ENCODE measurements around the gene PARD6G. TPM values are rescaled to one million over a fixed set of nuclear protein-coding genes. Genes with fewer than 3 reads are reported as not detected.

The PARD6G gene
- total and polyA plus RNA-seq, 2 experiments from 2014 or later, result 8.0 to 8.7 TPM

DNA sequence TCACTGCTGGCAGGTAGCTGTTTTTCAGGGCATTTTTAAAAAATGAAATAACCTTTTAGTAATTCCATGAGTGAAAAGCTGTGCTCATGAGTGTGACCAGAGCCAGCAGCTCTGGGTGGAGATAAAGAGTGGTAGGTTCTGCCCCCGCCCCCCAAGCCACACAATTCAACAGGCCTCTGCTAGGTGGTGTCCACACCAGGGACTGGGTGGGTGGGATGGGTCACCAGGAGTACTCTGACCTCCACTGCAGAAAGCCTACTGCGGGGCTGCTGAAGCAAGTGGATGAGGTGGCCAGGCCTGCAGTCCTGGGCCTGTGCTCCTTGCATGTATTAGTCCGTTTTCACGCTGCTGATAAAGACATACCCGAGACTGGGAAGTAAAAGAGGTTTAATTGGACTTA lies 15.3 kb downstream of the PARD6G start:
- TF ChIP-seq, protein P1, sequence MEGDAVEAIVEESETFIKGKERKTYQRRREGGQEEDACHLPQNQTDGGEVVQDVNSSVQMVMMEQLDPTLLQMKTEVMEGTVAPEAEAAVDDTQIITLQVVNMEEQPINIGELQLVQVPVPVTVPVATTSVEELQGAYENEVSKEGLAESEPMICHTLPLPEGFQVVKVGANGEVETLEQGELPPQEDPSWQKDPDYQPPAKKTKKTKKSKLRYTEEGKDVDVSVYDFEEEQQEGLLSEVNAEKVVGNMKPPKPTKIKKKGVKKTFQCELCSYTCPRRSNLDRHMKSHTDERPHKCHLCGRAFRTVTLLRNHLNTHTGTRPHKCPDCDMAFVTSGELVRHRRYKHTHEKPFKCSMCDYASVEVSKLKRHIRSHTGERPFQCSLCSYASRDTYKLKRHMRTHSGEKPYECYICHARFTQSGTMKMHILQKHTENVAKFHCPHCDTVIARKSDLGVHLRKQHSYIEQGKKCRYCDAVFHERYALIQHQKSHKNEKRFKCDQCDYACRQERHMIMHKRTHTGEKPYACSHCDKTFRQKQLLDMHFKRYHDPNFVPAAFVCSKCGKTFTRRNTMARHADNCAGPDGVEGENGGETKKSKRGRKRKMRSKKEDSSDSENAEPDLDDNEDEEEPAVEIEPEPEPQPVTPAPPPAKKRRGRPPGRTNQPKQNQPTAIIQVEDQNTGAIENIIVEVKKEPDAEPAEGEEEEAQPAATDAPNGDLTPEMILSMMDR (IDR thresholded peaks at IDR 0.05; ENCODE audit: low read depth, low read length), result no peak
- Histone ChIP-seq H3K27ac (no peak overlapping the region), H3K36me3 (no peaks in the 10 kb centered on the region), H3K27me3 (no peaks in the 10 kb centered on the region), H3K4me3 (no peak overlapping the region), H3K9me3 (ENCODE audit: low read depth) (no peaks in the 10 kb centered on the region), H3K4me1 (ENCODE audit: low read depth) (no peaks in the 10 kb centered on the region)
- no peak for DNase-seq (ENCODE audit: low read depth in 1 of 2, low spot score in 1 of 2)

DNA sequence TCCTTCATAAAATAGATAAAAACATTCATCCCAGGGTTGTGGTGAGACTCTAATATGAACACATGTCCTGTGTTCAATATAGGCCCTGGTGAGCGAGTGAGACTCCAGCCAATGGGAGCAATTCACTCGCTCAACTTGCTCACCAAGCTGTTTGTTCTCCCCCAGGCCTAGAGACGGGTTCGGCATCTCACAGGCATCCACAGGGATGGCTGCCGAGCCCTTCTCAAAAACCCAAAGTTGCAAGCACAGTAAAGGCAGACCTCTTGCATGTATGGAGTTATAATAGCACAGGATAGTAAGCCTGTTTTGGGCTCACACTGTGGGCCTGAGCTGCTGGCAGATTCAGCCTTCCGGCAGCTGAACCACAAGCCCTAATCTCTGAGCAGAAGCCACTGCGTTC lies 15.7 kb downstream of the PARD6G start:
- no peak overlapping the region for H3K4me3 ChIP-seq
- no peak for DNase-seq (ENCODE audit: low read depth in 1 of 2, low spot score in 1 of 2)
- TF ChIP-seq, protein P1 (IDR thresholded peaks at IDR 0.05; ENCODE audit: low read depth, low read length), result no peak
- no peaks in the 10 kb centered on the region for H3K36me3 ChIP-seq
- no peak overlapping the region for H3K27ac ChIP-seq
- H3K27me3 ChIP-seq, result no peaks in the 10 kb centered on the region
- no peaks in the 10 kb centered on the region for H3K4me1 ChIP-seq (ENCODE audit: low read depth)
- H3K9me3 ChIP-seq (ENCODE audit: low read depth), result no peaks in the 10 kb centered on the region

DNA sequence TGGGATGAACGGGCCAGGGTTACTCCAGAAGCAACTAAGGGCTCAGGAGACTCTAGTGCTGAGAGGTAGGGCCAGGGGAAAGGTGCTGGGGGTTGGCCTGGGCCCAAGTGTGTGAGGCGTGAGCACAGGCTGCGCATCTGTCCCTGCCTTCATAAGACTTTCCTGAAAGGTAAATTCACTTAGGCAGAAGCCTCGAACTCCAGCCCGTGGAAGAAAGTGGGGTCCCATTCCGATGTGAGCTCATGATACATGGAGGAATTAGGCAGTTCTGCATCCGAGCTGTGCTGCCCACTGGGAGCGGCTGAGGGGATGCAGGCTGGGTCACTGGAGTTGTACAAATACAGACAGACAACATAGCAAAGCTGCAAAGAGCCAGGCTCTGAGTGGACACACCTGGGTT lies 16.2 kb downstream of the PARD6G start:
- H3K4me3 ChIP-seq, result no peak overlapping the region
- H3K27ac ChIP-seq, result no peak overlapping the region
- no peak for DNase-seq (ENCODE audit: low read depth in 1 of 2, low spot score in 1 of 2)
- H3K4me1 ChIP-seq (ENCODE audit: low read depth), result no peaks in the 10 kb centered on the region
- H3K36me3 ChIP-seq, result no peaks in the 10 kb centered on the region
- TF ChIP-seq, protein P1 (IDR thresholded peaks at IDR 0.05; ENCODE audit: low read depth, low read length), result no peak
- H3K9me3 ChIP-seq (ENCODE audit: low read depth), result no peaks in the 10 kb centered on the region
- no peaks in the 10 kb centered on the region for H3K27me3 ChIP-seq

DNA sequence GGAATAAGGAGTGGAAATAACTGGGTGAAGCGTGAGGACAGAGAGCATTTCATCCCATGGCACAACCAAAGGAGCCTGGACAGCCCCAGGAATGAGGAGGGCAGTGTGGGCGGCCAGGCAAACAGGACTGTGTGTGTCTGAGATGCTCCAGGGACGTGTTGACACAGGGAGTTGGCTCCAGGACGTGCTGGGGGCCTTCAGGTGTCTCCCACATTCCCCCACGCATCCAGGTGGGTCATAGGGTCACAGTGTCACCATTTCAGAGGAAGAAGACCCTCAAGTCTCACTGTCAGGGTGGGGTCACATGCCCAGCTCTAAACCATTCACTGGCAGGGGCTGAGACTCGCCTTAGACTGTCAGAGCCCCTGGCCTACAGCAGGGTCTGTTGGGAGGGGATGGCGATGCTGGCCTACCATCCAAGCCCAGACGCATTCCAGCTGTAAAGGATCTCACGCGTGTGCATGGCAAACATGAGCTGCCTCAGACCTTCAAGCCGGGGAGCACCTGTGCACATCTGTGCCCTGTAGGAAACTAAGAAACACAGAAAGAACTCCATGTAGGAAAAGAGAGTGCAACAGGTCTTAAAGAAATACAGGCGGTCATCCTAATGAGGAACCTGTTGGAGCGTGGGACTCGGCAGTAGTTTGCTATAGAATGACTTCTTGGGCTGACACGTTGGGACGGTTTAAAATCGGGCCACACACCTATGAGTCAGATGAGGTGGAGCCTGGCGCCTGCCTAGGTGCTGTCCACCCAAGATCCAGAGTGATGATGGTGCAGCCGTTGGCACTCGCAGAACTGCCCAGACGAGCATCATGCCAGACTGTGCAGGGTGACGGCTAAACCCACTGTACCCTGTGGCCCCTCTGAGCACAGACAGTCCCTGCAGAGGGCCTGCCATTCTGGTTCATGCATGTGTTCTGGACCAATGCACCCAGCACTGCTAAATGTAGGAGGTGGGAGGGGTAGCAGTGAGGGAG lies 17.3 kb downstream of the PARD6G start:
- Histone ChIP-seq H3K4me3 (no peak overlapping the region), H3K9me3 (ENCODE audit: low read depth) (no peaks in the 10 kb centered on the region), H3K4me1 (ENCODE audit: low read depth) (no peaks in the 10 kb centered on the region), H3K27ac (no peak overlapping the region), H3K27me3 (no peaks in the 10 kb centered on the region), H3K36me3 (no peaks in the 10 kb centered on the region)
- TF ChIP-seq, protein P1 (IDR thresholded peaks at IDR 0.05; ENCODE audit: low read depth, low read length), result no peak
- no peak for DNase-seq (ENCODE audit: low read depth in 1 of 2, low spot score in 1 of 2)

DNA sequence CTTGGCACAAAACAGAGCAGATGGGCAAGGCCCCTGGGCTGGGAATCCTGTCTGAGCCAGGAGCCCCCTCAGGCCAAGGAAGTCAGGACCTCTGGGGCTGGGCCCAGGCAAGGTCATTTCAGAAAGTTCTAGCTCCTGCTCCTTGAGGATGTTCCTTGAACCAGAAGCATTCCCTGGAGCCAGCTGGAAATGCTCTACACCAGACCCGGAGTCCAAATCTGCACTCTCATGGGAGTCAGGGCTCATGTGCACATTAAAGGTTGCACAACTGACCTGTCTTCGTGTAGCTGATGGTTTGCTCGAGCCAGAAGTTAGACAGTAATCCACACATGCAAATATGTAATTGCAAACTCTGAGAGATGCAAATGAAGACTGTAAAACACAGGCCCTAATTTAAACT lies 18.0 kb downstream of the PARD6G start:
- DNase-seq (ENCODE audit: low read depth in 1 of 2, low spot score in 1 of 2), result peak in 1 of 2 donors; percentile 37
- Histone ChIP-seq H3K4me1 (ENCODE audit: low read depth) (no peaks in the 10 kb centered on the region), H3K27ac (no peak overlapping the region), H3K4me3 (no peak overlapping the region), H3K27me3 (no peaks in the 10 kb centered on the region), H3K36me3 (no peaks in the 10 kb centered on the region), H3K9me3 (ENCODE audit: low read depth) (no peaks in the 10 kb centered on the region)
- TF ChIP-seq, protein P1 (IDR thresholded peaks at IDR 0.05; ENCODE audit: low read depth, low read length), result no peak

Measured in cardiac muscle cell (in vitro differentiated cells and primary cell).